HepG2 (cell line): Measurements from ENCODE around the gene PEX7. TPM values are rescaled to one million over a fixed set of nuclear protein-coding genes. Genes with fewer than 3 reads are reported as not detected.
"Not testable (repeated sequence)": the region's sequence is repeated elsewhere in the genome, so short reads cannot be mapped to it uniquely, and the experiment has no call there.

Experiments used
- ATAC-seq: fragments of 200-7000 bp; cut with Tn5 transposase; 3 replicates; pipeline ENCODE4 v1.9.1; 2020; ENCODE audit warnings: mild to moderate bottlenecking, moderate library complexity
- BruUV-seq: library from RNA; stranded (reverse); fragments of 400-500 nt; replicated peaks from 2 replicates; lab custom pipeline; 2021; lab: Mats Ljungman, UMichigan
- CTCF ChIA-PET: fragments of 300-600 bp; formaldehyde crosslinking; extraction: SDS; loops from one replicate; lab custom pipeline; 2021; ENCODE audit warnings: low total read pairs, inconsistent platforms, low intra/inter-chr PET ratio; lab: Yijun Ruan, JAX
- POLR2A ChIA-PET: fragments of 350-600 bp; sonication (Branson Sonifier 250); formaldehyde crosslinking; loops from one replicate; lab custom pipeline; 2020; ENCODE audit warnings: antibody characterized with exemption, inconsistent platforms; lab: Yijun Ruan, JAX
- DNase-seq: peaks from one replicate; pipeline ENCODE4 v3.0.0-alpha.2; 2015; ENCODE audit warnings: low spot score
- FAIRE-seq: peaks from 3 replicates; lab custom pipeline; 2011; peaks lifted over from hg19 to GRCh38; lab: Jason Lieb, UNC
- H2AFZ ChIP-seq: one replicate; pipeline ENCODE4 v1.6.1; 2011; ENCODE audit warnings: low read length, inconsistent platforms
- H3K27ac ChIP-seq: fragments of 300-600 bp; 3 replicates; pipeline ENCODE4 v1.8.0; 2011; ENCODE audit warnings: mixed run types, mild to moderate bottlenecking, mixed read lengths, low read length, inconsistent platforms; ENCODE audit not compliant: insufficient read depth; ENCODE audit errors: extremely low read length
- H3K27me3 ChIP-seq, 2 experiments: fragments of 200-600 bp in 1 of 2; 2 replicates in 1 of 2; 3 replicates in 1 of 2; pipeline versions ENCODE4 v1.6.0 to v1.8.0; 2011; ENCODE audit warnings: low read length in 2 of 2, mild to moderate bottlenecking in 2 of 2, moderate library complexity in 2 of 2, inconsistent platforms in 1 of 2; ENCODE audit not compliant: insufficient read depth in 2 of 2, control insufficient read depth in 1 of 2
- H3K36me3 ChIP-seq, 2 experiments: fragments of 200-600 bp in 1 of 2; replicated peaks in 1 of 2; 2 replicates in 1 of 2; 3 replicates in 1 of 2; pipeline versions ENCODE4 v1.5.1 to v1.8.0; 2011; ENCODE audit warnings: low read length in 2 of 2, inconsistent platforms in 1 of 2; ENCODE audit not compliant: insufficient read depth in 2 of 2, control insufficient read depth in 1 of 2
- H3K4me1 ChIP-seq: 2 replicates; pipeline ENCODE4 v1.5.1; 2012; ENCODE audit warnings: low read length, inconsistent platforms; ENCODE audit not compliant: insufficient read depth
- H3K4me2 ChIP-seq: 2 replicates; pipeline ENCODE4 v1.6.0; 2011; ENCODE audit warnings: low read depth, low read length, inconsistent platforms
- H3K4me3 ChIP-seq, 3 experiments: fragments of 200-600 bp in 1 of 3; sonication (generic), shearing (Covaris generic) in 1 of 3; replicated peaks in 1 of 3; 2 replicates each; pipeline ENCODE4 v1.5.1; 2011 to 2016; ENCODE audit warnings: low read length in 3 of 3, inconsistent platforms in 2 of 3, low read depth in 2 of 3, mild to moderate bottlenecking in 2 of 3, control low read depth in 1 of 3, mixed read lengths in 1 of 3; ENCODE audit not compliant: insufficient read depth in 1 of 3
- H3K79me2 ChIP-seq: one replicate; pipeline ENCODE4 v1.6.1; 2011; ENCODE audit warnings: low read length, inconsistent platforms; ENCODE audit not compliant: insufficient read depth
- H3K9ac ChIP-seq: 2 replicates; pipeline ENCODE4 v1.6.0; 2011; ENCODE audit warnings: mild to moderate bottlenecking, low read depth, low read length, inconsistent platforms; ENCODE audit not compliant: insufficient read depth
- H3K9me3 ChIP-seq: 2 replicates; pipeline ENCODE4 v1.5.1; 2012; ENCODE audit warnings: mild to moderate bottlenecking, low read length
- H4K20me1 ChIP-seq: 2 replicates; pipeline ENCODE4 v1.6.0; 2011; ENCODE audit warnings: inconsistent platforms, mild to moderate bottlenecking, low read length, moderate library complexity; ENCODE audit not compliant: insufficient read depth
- CREB1 ChIP-seq, 2 experiments: fragments of 450-650 bp in 1 of 2; IDR thresholded peaks; 2 replicates each; pipeline ENCODE4 v1.6.1; 2016 to 2017; ENCODE audit warnings: control low read depth in 1 of 2, mild to moderate bottlenecking in 1 of 2, missing compliant biosample characterization in 1 of 2, missing genetic modification characterization in 1 of 2
- FOXP1 ChIP-seq, 2 experiments: fragments of 450-650 bp in 1 of 2; IDR thresholded peaks; 2 replicates each; pipeline ENCODE4 v1.6.1; 2017 to 2018; ENCODE audit warnings: antibody characterized with exemption in 1 of 2
- ZNF333 ChIP-seq: sonication (generic); formaldehyde crosslinking; IDR thresholded peaks from 2 replicates; pipeline ENCODE4 v1.4.0; 2020; ENCODE audit warnings: mild to moderate bottlenecking, missing genetic modification reagents, borderline replicate concordance
- WGBS: methylation state at CpG from one replicate; pipeline ENCODE4 v1.1.6; 2017; ENCODE audit warnings: low lambda C conversion rate; 5-methylcytosine and 5-hydroxymethylcytosine counted together
- in situ Hi-C: cut with HindIII; loops from 2 replicates; pipeline ENCODE4 v1.10.0; 2017; ENCODE audit warnings: low pct_unique_long_range_greater_than_20kb; ENCODE audit not compliant: extremely low pct_ligation_motif_present
- intact Hi-C: fragments of 100-400 bp; cut with micrococcal nuclease; formaldehyde crosslinking; loops from one replicate; pipeline ENCODE4 v1.10.0; 2022; ENCODE audit not compliant: unreplicated experiment
- polyA plus RNA-seq, 8 experiments: library from polyadenylated mRNA; depleted of rRNA in 3 of 8; stranded (reverse) in 7 of 8; unstranded in 1 of 8; fragments of >200 nt; fragmentation: Illumina TruSeq in 4 of 8; extraction: Trizol in 4 of 8; gene quantifications; 2 replicates each; pipeline versions ENCODE4 v1.2.1 to v1.2.3, GENCODE V29; 2011 to 2016; ENCODE audit warnings: low read depth in 4 of 8, missing spikeins in 1 of 8, mixed read lengths in 1 of 8; ENCODE audit not compliant: insufficient read depth in 1 of 8
- total RNA-seq, 5 experiments: library from RNA; depleted of rRNA; stranded (reverse); fragments of >200 nt; fragmentation: Illumina TruSeq; extraction: Trizol; gene quantifications; 2 replicates each; pipeline ENCODE4 v1.2.3, GENCODE V29; 2016; ENCODE audit warnings: low read depth in 1 of 5
- TF ChIP-seq, protein P1 (sequence below): sonication (generic); formaldehyde crosslinking; IDR thresholded peaks from 2 replicates; pipeline ENCODE4 v1.9.0; 2021; ENCODE audit warnings: missing genetic modification reagents, mild to moderate bottlenecking, borderline replicate concordance

PEX7 gene
- total and polyA plus RNA-seq, 2 of the 13 experiments (the other 11 are each of a cell fraction or from before 2014, with no cell fraction given) = 0.04 to 0.53 TPM

GRCh38 chr6:136949957-136950356 lies 127.6 kb downstream of the PEX7 start:
- H2AFZ ChIP-seq; H3K36me3 ChIP-seq; FAIRE-seq; H3K9me3 ChIP-seq; POLR2A ChIA-PET; H3K27me3 ChIP-seq; H3K4me3 ChIP-seq; H3K27ac ChIP-seq; DNase-seq; H3K79me2 ChIP-seq; CTCF ChIA-PET; H4K20me1 ChIP-seq; intact Hi-C loops; ATAC-seq; H3K9ac ChIP-seq; BruUV-seq; H3K4me1 ChIP-seq; H3K4me2 ChIP-seq; TF ChIP-seq CREB1, FOXP1 (CRISPR knock-in tag; IDR thresholded peaks at IDR 0.05): not testable (repeated sequence)
- TF ChIP-seq CREB1 (IDR thresholded peaks at IDR 0.05) (0 out of 2 replicates have a peak, but pooled peaks have one; percentile 35), FOXP1 (IDR thresholded peaks at IDR 0.05) (peak; percentile 93)
- 33% methylated on average over 3 of the region's 3 CpGs for WGBS
- in situ Hi-C loops = loop anchor here (25.0 kb wide), 1 partner anchor 687 kb away; no protein-coding TSS in a partner anchor

DNA sequence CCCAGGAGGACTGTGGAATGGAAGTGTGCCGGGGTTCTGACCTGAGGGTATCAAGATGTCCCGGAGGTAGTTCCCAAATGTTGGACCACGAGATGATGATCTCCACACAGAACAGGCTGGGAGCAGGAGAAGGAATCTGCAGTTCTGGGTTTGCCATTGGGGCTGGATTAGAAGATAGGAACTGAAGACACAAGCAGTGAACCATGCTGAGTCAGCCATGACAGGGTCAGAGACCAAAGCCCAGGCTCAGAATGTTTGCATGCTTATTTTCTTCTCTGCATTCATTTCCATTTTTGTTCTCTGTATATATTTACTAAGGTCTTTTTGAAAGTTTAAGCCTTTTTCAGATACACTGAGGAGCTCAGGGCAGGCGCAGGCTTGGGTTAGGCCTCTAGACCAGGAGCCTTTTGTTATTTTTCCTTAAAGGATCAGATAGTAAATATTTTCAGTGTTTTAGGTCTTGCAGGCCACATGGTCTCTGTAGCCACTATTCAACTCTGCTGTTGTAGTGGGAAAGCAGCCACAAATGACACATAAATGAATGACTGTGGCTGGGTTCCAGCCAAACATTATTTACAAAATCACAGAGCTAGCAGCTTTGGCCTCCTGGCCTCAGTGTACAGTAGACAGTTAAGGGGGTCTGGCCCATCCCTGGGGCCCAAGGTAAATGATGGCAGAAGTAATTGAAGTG lies 128.2 kb downstream of the PEX7 start:
- Histone ChIP-seq H3K4me2 (no peak overlapping the region), H3K4me3 (no peak overlapping the region), H3K36me3 (no peaks in the 10 kb centered on the region), H3K4me1 (no peaks in the 10 kb centered on the region), H3K79me2 (no peaks in the 10 kb centered on the region), H3K9me3 (no peaks in the 10 kb centered on the region), H3K27me3 (peaks cover 0 to 3% of the 10 kb centered on the region in 2 experiments; a peak in 2 of 5 replicates), H4K20me1 (no peaks in the 10 kb centered on the region), H3K9ac (no peak overlapping the region), H2AFZ (no peak overlapping the region), H3K27ac (no peak overlapping the region)
- 53% methylated on average over 4 of the region's 4 CpGs for WGBS
- in situ Hi-C loops (loop anchor here (25.0 kb wide), 1 partner anchor 687 kb away; no protein-coding TSS in a partner anchor), intact Hi-C loops (no loop called here)
- ATAC-seq = no peak
- CTCF ChIA-PET = no interaction called here
- no TSS peak for BruUV-seq
- TF ChIP-seq, protein P1, sequence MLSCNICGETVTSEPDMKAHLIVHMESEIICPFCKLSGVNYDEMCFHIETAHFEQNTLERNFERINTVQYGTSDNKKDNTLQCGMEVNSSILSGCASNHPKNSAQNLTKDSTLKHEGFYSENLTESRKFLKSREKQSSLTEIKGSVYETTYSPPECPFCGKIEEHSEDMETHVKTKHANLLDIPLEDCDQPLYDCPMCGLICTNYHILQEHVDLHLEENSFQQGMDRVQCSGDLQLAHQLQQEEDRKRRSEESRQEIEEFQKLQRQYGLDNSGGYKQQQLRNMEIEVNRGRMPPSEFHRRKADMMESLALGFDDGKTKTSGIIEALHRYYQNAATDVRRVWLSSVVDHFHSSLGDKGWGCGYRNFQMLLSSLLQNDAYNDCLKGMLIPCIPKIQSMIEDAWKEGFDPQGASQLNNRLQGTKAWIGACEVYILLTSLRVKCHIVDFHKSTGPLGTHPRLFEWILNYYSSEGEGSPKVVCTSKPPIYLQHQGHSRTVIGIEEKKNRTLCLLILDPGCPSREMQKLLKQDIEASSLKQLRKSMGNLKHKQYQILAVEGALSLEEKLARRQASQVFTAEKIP (CRISPR knock-in tag) = no peak
- TF ChIP-seq ZNF333 (CRISPR knock-in tag) = no peak
- TF ChIP-seq, all 625 proteins: peak for 0
- FAIRE-seq (no peak), DNase-seq (no peak)
- POLR2A ChIA-PET = no interaction called here
